Gastrocnemius medialis (tissue), 4 donors: ENCODE results near the gene SPTAN1. TPM values are rescaled to one million over a fixed set of nuclear protein-coding genes. Genes with fewer than 3 reads are reported as not detected.

Source experiments
- ATAC-seq, 2 donors: fragments of 150-250 bp; one replicate each; pipeline ENCODE4 v1.9.1; 2016
- DNase-seq, 2 donors: peaks; one replicate each; pipeline ENCODE4 v3.0.0-alpha.2; 2019
- H3K27ac ChIP-seq, 4 donors: fragments of 200-600 bp; sonication (generic); 1 replicate in 1 of 4; 2 replicates in 3 of 4; pipeline ENCODE4 v1.5.1; 2016 to 2018; ENCODE audit warnings: mild to moderate bottlenecking in 2 of 4, moderate library complexity in 1 of 4
- H3K27me3 ChIP-seq, 3 donors: fragments of 200-600 bp; sonication (generic) in 2 of 3; 1 replicate in 1 of 3; 2 replicates in 2 of 3; pipeline versions ENCODE4 v1.5.1 to v1.6.0; 2016 to 2019; ENCODE audit warnings: mild to moderate bottlenecking in 1 of 3, moderate library complexity in 1 of 3
- H3K36me3 ChIP-seq, 2 donors: fragments of 200-600 bp; sonication (generic) in 1 of 2; one replicate each; pipeline ENCODE4 v1.5.1; 2017 to 2018
- H3K4me1 ChIP-seq, 2 donors: fragments of 200-600 bp; sonication (generic) in 1 of 2; one replicate each; pipeline ENCODE4 v1.5.1; 2016 to 2017; ENCODE audit warnings: mild to moderate bottlenecking in 2 of 2
- H3K4me3 ChIP-seq, 4 donors: fragments of 200-600 bp; sonication (generic) in 3 of 4; 1 replicate in 1 of 4; 2 replicates in 3 of 4; pipeline ENCODE4 v1.5.1; 2016 to 2019; ENCODE audit warnings: mild to moderate bottlenecking in 2 of 4
- H3K9me3 ChIP-seq, 3 donors: fragments of 200-600 bp; sonication (generic) in 2 of 3; 1 replicate in 1 of 3; 2 replicates in 2 of 3; pipeline ENCODE4 v1.5.1; 2016 to 2019
- POLR2A ChIP-seq, 2 donors: fragments of 450-650 bp; IDR thresholded peaks; one replicate each; pipeline ENCODE4 v1.6.1; 2017; ENCODE audit warnings: antibody characterized with exemption in 2 of 2, mild to moderate bottlenecking in 2 of 2, moderate library complexity in 2 of 2
- in situ Hi-C, 4 donors: fragments of 200-750 bp; cut with MboI; loops; one replicate each; pipeline versions ENCODE4 v1.15.0 to v1.8.0; 2017; ENCODE audit warnings: low sequenced_read_pairs in 4 of 4
- intact Hi-C: fragments of 100-400 bp; cut with DNase I; formaldehyde crosslinking; loops from one replicate; pipeline ENCODE4 v1.15.1; 2023; ENCODE audit warnings: low total_unique reads
- total RNA-seq, 4 donors: library from RNA; depleted of rRNA; stranded (reverse); fragments of >200 nt; gene quantifications; one replicate each; pipeline versions ENCODE4 v1.1.0 to v1.2.3, GENCODE V29; 2016
- TF ChIP-seq, protein P1 (sequence below), 5 experiments: fragments of 450-650 bp in 3 of 5; fragments of 200-600 bp in 2 of 5; sonication (generic) in 2 of 5; IDR thresholded peaks in 4 of 5; conservative IDR thresholded peaks in 1 of 5; 1 replicate in 4 of 5; 2 replicates in 1 of 5; pipeline ENCODE4 v1.5.1; 2016 to 2019; ENCODE audit warnings: antibody characterized with exemption in 5 of 5, mild to moderate bottlenecking in 3 of 5, moderate library complexity in 3 of 5

Gene SPTAN1
- total RNA-seq, 4 donors from 2014 or later: 30.2 to 41.5 (median 33.0) TPM

DNA sequence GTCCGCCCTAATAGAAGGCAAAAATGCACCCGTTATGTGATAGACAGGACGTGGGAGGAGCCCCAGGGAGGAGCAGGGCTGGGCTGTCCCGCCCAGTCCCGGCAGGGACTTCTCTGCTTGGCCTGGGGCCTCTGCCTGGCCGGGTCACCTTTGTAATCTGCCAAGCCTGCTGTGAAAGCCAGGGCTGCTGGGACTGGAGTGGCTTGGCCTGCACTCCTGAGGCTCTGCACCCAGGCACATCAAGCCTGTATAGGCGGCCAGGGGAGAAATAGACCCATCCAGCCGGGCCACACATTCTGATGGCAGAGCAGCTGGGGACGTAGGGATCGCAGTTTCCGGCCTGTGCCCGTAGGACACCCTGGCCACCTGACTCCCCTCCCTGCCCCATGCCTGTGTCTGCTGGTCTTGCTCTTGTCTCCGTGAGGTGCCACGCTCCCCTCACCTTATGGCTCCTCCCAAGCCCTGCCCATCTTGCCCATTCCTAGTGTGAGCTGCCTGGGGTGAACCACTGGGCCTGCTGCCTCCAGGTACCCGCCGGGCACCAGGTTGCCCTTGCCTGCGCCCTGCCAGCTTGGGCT is 76.2 kb downstream of the SPTAN1 start:
- TF ChIP-seq POLR2A (IDR thresholded peaks at IDR 0.05): no peak
- TF ChIP-seq, protein P1, sequence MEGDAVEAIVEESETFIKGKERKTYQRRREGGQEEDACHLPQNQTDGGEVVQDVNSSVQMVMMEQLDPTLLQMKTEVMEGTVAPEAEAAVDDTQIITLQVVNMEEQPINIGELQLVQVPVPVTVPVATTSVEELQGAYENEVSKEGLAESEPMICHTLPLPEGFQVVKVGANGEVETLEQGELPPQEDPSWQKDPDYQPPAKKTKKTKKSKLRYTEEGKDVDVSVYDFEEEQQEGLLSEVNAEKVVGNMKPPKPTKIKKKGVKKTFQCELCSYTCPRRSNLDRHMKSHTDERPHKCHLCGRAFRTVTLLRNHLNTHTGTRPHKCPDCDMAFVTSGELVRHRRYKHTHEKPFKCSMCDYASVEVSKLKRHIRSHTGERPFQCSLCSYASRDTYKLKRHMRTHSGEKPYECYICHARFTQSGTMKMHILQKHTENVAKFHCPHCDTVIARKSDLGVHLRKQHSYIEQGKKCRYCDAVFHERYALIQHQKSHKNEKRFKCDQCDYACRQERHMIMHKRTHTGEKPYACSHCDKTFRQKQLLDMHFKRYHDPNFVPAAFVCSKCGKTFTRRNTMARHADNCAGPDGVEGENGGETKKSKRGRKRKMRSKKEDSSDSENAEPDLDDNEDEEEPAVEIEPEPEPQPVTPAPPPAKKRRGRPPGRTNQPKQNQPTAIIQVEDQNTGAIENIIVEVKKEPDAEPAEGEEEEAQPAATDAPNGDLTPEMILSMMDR (IDR thresholded peaks at IDR 0.05 in 4 of 5, conservative IDR thresholded peaks at IDR 0.05 in 1 of 5): no peak
- in situ Hi-C loops: no loop called here
- H3K4me3 ChIP-seq: no peak overlapping the region
- ATAC-seq: peak; percentile 90 to 97
- no peaks in the 10 kb centered on the region for H3K27me3 ChIP-seq
- peak overlapping the region; percentile 46 to 66 (median 59) for H3K27ac ChIP-seq
- H3K36me3 ChIP-seq: peaks cover 0 to 77% of the 10 kb centered on the region in 2 donors
- no peaks in the 10 kb centered on the region for H3K9me3 ChIP-seq
- DNase-seq: peak; percentile 63 to 88
- intact Hi-C loops: no loop called here
- H3K4me1 ChIP-seq: peaks cover 19 to 23% of the 10 kb centered on the region in 2 donors

DNA sequence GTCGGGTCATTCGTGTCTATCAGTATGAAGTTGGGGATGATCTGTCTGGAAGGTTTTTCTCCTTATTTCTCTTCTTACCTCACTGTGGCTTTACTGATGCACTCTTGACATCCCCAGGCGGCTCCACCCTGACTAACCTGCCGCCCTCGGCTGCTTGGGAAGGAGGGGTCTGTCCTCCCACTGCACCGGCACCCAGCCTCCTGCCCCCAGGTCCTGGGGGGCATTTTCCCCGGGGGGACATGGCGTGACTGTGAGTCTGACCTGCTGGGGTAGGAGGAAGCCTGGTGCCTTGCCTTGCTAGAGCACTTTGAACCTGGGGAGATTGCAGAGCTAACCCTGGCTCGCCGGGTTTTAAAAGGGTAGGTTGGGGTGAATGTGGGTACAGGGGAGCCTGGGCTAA is 76.7 kb downstream of the SPTAN1 start:
- peak overlapping the region; percentile 46 to 66 (median 59) for H3K27ac ChIP-seq
- intact Hi-C loops: no loop called here
- in situ Hi-C loops: no loop called here

DNA sequence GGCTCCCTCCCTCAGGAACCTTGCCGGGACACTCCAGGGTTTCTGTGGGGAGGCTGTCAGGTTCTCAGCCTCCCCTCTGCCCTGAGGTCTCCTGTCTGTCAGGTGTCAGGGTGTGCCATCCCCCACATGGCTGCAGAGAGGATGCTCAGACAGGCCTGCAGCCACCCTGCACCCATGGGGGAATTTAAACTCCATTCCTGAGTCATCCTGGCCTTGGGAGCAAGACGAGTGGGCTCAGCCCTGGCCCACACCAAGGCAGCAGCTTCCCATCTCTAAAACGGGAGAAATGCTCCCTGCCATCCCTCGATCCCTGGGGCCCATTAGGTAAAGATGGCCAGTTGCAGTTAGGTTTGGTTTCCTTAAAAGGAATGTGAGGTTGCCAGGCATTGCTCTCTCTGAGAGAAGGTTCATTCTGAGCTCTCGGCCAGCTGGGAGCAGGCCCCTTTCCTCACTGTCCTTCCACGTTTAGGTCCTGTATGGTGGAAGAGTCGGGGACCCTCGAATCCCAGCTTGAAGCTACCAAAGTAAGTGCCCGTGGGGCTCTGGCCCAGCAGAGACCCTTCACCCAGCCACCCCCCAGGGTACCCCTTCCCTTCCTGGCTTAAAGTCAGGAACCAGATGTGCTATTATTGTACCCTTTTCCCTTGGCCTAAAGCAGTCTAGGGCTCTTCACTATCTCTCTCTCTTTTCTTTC is 77.6 kb downstream of the SPTAN1 start:
- intact Hi-C loops: no loop called here
- Histone ChIP-seq H3K9me3 (no peaks in the 10 kb centered on the region), H3K4me3 (no peak overlapping the region), H3K27ac (no peak overlapping the region), H3K36me3 (peaks cover 0 to 75% of the 10 kb centered on the region in 2 donors), H3K4me1 (peaks cover 25% of the 10 kb centered on the region in 2 donors), H3K27me3 (no peaks in the 10 kb centered on the region)
- DNase-seq: no peak
- ATAC-seq: no peak
- no peak for TF ChIP-seq POLR2A (IDR thresholded peaks at IDR 0.05)
- in situ Hi-C loops: no loop called here

More for the DNA sequence above, 76.7 kb downstream of the SPTAN1 start:
- Histone ChIP-seq H3K4me1 (peaks cover 19 to 23% of the 10 kb centered on the region in 2 donors), H3K9me3 (no peaks in the 10 kb centered on the region), H3K36me3 (peaks cover 0 to 81% of the 10 kb centered on the region in 2 donors), H3K27me3 (no peaks in the 10 kb centered on the region), H3K4me3 (no peak overlapping the region)
- DNase-seq (no peak), ATAC-seq (no peak)
- TF ChIP-seq, protein P1 (IDR thresholded peaks at IDR 0.05 in 4 of 5, conservative IDR thresholded peaks at IDR 0.05 in 1 of 5): no peak
- TF ChIP-seq POLR2A (IDR thresholded peaks at IDR 0.05): no peak

DNA sequence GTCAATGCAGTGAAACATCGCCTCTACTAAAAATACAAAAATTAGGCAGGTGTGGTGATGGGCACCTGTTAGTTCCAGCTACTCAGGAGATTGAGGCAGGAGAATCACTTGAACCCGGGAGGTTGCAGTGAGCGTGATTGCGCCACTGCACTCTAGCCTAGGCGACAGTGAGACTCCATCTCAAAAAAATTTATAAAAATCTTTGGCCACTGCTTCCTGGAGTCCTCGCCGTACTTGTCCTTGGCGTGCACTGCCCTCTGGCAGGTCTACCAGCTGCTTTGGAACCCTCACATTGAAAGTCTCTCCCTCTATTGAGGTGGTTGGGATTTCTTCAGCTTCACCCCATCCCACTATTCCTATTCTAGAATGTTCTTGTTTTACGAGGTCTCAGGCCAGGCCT is 79.2 kb downstream of the SPTAN1 start:
- Histone ChIP-seq H3K4me1 (peaks cover 31 to 35% of the 10 kb centered on the region in 2 donors), H3K9me3 (no peaks in the 10 kb centered on the region), H3K4me3 (no peak overlapping the region), H3K36me3 (peaks cover 0 to 59% of the 10 kb centered on the region in 2 donors), H3K27ac (no peak overlapping the region), H3K27me3 (no peaks in the 10 kb centered on the region)
- in situ Hi-C loops (no loop called here), intact Hi-C loops (no loop called here)
- TF ChIP-seq POLR2A (IDR thresholded peaks at IDR 0.05): no peak
- TF ChIP-seq, protein P1 (IDR thresholded peaks at IDR 0.05 in 4 of 5, conservative IDR thresholded peaks at IDR 0.05 in 1 of 5): no peak
- DNase-seq: no peak
- no peak for ATAC-seq

DNA sequence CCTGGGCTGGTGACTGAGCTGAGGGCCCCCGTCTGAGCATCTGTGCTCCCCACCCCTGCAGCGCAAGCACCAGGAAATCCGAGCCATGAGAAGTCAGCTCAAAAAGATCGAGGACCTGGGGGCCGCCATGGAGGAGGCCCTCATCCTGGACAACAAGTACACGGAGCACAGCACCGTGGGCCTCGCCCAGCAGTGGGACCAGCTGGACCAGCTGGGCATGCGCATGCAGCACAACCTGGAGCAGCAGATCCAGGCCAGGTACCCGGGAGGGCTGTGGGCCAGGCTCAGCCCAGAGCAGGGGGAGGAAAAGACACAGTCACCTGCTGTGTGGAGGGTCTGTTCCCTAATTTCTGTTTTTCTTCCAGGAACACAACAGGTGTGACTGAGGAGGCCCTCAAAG is 79.7 kb downstream of the SPTAN1 start:
- Histone ChIP-seq H3K27me3 (no peaks in the 10 kb centered on the region), H3K36me3 (peaks cover 0 to 57% of the 10 kb centered on the region in 2 donors), H3K4me3 (no peak overlapping the region), H3K27ac (no peak overlapping the region), H3K4me1 (peaks cover 28 to 35% of the 10 kb centered on the region in 2 donors), H3K9me3 (no peaks in the 10 kb centered on the region)
- intact Hi-C loops (no loop called here), in situ Hi-C loops (no loop called here)
- TF ChIP-seq, protein P1 (IDR thresholded peaks at IDR 0.05 in 4 of 5, conservative IDR thresholded peaks at IDR 0.05 in 1 of 5): no peak
- DNase-seq: no peak
- no peak for ATAC-seq
